Gastrocnemius medialis (tissue), 4 donors: ENCODE measurements around the gene HSPB6. TPM values are rescaled to one million over a fixed set of nuclear protein-coding genes. Genes with fewer than 3 reads are reported as not detected.
"Not testable (repeated sequence)": the region's sequence is repeated elsewhere in the genome, so short reads cannot be mapped to it uniquely, and the experiment has no call there.

Experiments
- ATAC-seq, 2 donors: fragments of 150-250 bp; one replicate each; pipeline ENCODE4 v1.9.1; 2016
- DNase-seq, 2 donors: peaks; one replicate each; pipeline ENCODE4 v3.0.0-alpha.2; 2019
- H3K27ac ChIP-seq, 4 donors: fragments of 200-600 bp; sonication (generic); 1 replicate in 1 of 4; 2 replicates in 3 of 4; pipeline ENCODE4 v1.5.1; 2016 to 2018; ENCODE audit warnings: mild to moderate bottlenecking in 2 of 4, moderate library complexity in 1 of 4
- H3K27me3 ChIP-seq, 3 donors: fragments of 200-600 bp; sonication (generic) in 2 of 3; 1 replicate in 1 of 3; 2 replicates in 2 of 3; pipeline versions ENCODE4 v1.5.1 to v1.6.0; 2016 to 2019; ENCODE audit warnings: mild to moderate bottlenecking in 1 of 3, moderate library complexity in 1 of 3
- H3K36me3 ChIP-seq, 2 donors: fragments of 200-600 bp; sonication (generic) in 1 of 2; one replicate each; pipeline ENCODE4 v1.5.1; 2017 to 2018
- H3K4me1 ChIP-seq, 2 donors: fragments of 200-600 bp; sonication (generic) in 1 of 2; one replicate each; pipeline ENCODE4 v1.5.1; 2016 to 2017; ENCODE audit warnings: mild to moderate bottlenecking in 2 of 2
- H3K4me3 ChIP-seq, 4 donors: fragments of 200-600 bp; sonication (generic) in 3 of 4; 1 replicate in 1 of 4; 2 replicates in 3 of 4; pipeline ENCODE4 v1.5.1; 2016 to 2019; ENCODE audit warnings: mild to moderate bottlenecking in 2 of 4
- H3K9me3 ChIP-seq, 3 donors: fragments of 200-600 bp; sonication (generic) in 2 of 3; 1 replicate in 1 of 3; 2 replicates in 2 of 3; pipeline ENCODE4 v1.5.1; 2016 to 2019
- CTCF ChIP-seq, 5 experiments: fragments of 450-650 bp in 3 of 5; fragments of 200-600 bp in 2 of 5; sonication (generic) in 2 of 5; IDR thresholded peaks in 4 of 5; conservative IDR thresholded peaks in 1 of 5; 1 replicate in 4 of 5; 2 replicates in 1 of 5; pipeline ENCODE4 v1.5.1; 2016 to 2019; ENCODE audit warnings: antibody characterized with exemption in 5 of 5, mild to moderate bottlenecking in 3 of 5, moderate library complexity in 3 of 5
- POLR2A ChIP-seq, 2 donors: fragments of 450-650 bp; IDR thresholded peaks; one replicate each; pipeline ENCODE4 v1.6.1; 2017; ENCODE audit warnings: antibody characterized with exemption in 2 of 2, mild to moderate bottlenecking in 2 of 2, moderate library complexity in 2 of 2
- in situ Hi-C, 4 donors: fragments of 200-750 bp; cut with MboI; loops; one replicate each; pipeline versions ENCODE4 v1.15.0 to v1.8.0; 2017; ENCODE audit warnings: low sequenced_read_pairs in 4 of 4
- intact Hi-C: fragments of 100-400 bp; cut with DNase I; formaldehyde crosslinking; loops from one replicate; pipeline ENCODE4 v1.15.1; 2023; ENCODE audit warnings: low total_unique reads
- total RNA-seq, 4 donors: library from RNA; depleted of rRNA; stranded (reverse); fragments of >200 nt; gene quantifications; one replicate each; pipeline versions ENCODE4 v1.1.0 to v1.2.3, GENCODE V29; 2016

Gene HSPB6
- total RNA-seq, 4 donors from 2014 or later = 79.8 to 241 (median 139) TPM

DNA sequence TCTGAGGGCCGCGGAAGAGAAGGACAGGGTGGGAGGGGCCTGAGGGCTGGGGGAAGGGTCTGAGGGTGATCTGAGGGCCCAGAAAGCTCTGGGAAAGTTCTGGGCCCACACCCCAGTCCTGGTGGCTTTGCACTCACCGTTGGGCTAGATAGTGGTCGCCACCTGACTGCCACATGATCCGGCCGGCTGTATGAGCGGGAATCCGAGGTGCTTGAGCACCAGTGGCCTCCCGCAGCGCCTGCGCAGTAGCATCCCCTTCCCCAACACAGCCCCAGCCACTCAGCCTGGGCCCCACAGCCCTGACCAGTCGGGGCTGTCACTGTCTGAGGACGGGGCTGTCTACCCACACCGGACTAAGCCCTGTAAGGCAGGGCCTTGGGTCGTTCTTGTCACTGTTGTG is 40.8 kb upstream of the HSPB6 start:
- intact Hi-C loops (no loop called here), in situ Hi-C loops (no loop called here)
- TF ChIP-seq POLR2A (IDR thresholded peaks at IDR 0.05) (no peak), CTCF (IDR thresholded peaks at IDR 0.05 in 4 of 5, conservative IDR thresholded peaks at IDR 0.05 in 1 of 5) (no peak)
- Histone ChIP-seq H3K9me3 (no peaks in the 10 kb centered on the region), H3K27ac (no peak overlapping the region), H3K27me3 (peaks cover 17 to 32% (median 22%) of the 10 kb centered on the region in 3 donors), H3K4me1 (no peaks in the 10 kb centered on the region), H3K4me3 (no peak overlapping the region), H3K36me3 (no peaks in the 10 kb centered on the region)
- DNase-seq (no peak), ATAC-seq (no peak)

DNA sequence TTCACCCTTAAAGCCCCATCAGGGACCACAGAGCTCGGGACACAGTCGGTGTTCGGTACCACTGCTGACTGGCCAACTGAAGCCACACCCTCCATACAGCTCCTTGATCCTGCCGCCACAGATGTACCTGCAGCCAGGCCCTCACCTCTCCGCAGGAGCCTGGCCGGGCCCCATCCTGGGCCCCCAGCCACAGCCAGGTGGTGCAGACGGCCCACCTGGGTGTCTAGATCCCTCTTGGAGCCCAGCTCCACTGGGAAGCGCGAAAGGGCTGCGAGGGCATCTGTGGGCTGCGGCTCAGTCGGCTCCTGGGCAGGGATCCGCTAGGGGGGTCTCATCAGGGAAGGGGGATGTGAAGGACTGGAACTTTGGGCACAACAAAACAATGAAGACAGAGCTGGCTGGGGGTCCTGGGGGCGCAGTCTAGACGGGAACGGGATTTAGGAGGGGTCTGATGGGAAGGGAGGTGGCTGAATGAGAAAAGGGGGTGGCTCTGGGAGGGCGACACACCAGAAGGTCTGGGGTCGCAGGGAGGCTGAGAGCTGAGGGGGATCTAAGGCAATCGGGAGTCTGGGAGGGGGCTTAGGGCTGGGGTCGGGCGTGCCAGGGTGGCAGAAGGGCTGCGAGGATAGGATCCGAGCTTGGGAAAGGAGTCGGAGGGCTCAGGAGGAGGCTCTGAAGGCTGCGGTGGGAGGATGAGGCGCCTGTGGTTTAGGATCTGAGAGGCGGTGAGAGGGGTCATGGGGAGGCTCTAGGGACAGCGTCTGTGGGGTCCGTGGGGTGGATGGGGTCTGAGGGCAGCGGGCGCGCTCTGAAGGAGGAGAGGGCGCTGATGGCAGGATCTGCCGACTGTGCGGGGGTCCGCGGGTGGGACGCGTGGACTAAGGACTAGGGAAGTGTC is 40.1 kb upstream of the HSPB6 start:
- Histone ChIP-seq H3K4me3 (no peak overlapping the region), H3K36me3 (no peaks in the 10 kb centered on the region)
- no peak for TF ChIP-seq POLR2A (IDR thresholded peaks at IDR 0.05)
- TF ChIP-seq CTCF (IDR thresholded peaks at IDR 0.05 in 4 of 5, conservative IDR thresholded peaks at IDR 0.05 in 1 of 5) = no peak

DNA sequence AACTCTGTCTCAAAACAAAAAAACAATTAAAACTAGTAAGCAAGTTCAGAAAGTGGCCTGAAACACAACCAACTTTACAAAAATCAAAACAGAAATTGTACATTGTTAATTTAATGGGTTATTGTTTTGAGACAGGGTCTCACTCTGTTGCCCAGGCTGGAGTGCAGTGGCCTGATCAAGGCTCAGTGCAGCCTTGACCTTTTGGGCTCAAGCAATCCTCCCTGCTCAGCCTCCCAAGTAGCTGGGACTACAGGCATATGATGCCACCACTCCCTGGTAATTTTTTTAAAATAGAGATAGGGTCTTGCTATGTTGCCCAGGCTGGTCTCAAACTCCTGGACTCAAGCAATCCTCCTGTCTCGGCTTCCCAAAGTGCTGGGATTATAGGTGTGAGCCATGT is 38.7 kb upstream of the HSPB6 start:
- in situ Hi-C loops, ATAC-seq: not testable (repeated sequence)
- peaks cover 17 to 32% (median 22%) of the 10 kb centered on the region in 3 donors for H3K27me3 ChIP-seq

More for the DNA sequence above, 40.1 kb upstream of the HSPB6 start:
- DNase-seq (no peak), ATAC-seq (no peak)
- H3K27ac ChIP-seq = no peak overlapping the region
- H3K9me3 ChIP-seq = no peaks in the 10 kb centered on the region
- intact Hi-C loops = no loop called here
- in situ Hi-C loops = no loop called here
- H3K4me1 ChIP-seq = no peaks in the 10 kb centered on the region
- peaks cover 17 to 32% (median 22%) of the 10 kb centered on the region in 3 donors for H3K27me3 ChIP-seq

GRCh38 chr19:35793381-35794165 is 36.7 kb upstream of the HSPB6 start:
- Histone ChIP-seq H3K27me3 (peaks cover 17 to 24% (median 22%) of the 10 kb centered on the region in 3 donors), H3K4me1 (no peaks in the 10 kb centered on the region), H3K36me3 (no peaks in the 10 kb centered on the region), H3K9me3 (no peaks in the 10 kb centered on the region), H3K27ac (no peak overlapping the region), H3K4me3 (no peak overlapping the region)
- intact Hi-C loops (no loop called here), in situ Hi-C loops (no loop called here)
- DNase-seq = no peak
- TF ChIP-seq POLR2A (IDR thresholded peaks at IDR 0.05) = no peak
- no peak for TF ChIP-seq CTCF (IDR thresholded peaks at IDR 0.05 in 4 of 5, conservative IDR thresholded peaks at IDR 0.05 in 1 of 5)
- no peak for ATAC-seq

More for the DNA sequence above, 38.7 kb upstream of the HSPB6 start:
- H3K36me3 ChIP-seq, H3K4me1 ChIP-seq, DNase-seq, H3K4me3 ChIP-seq, H3K27ac ChIP-seq, intact Hi-C loops, H3K9me3 ChIP-seq: not testable (repeated sequence)

GRCh38 chr19:35792888-35793287 is 36.1 kb upstream of the HSPB6 start:
- ATAC-seq = no peak
- Histone ChIP-seq H3K27ac (no peak overlapping the region), H3K27me3 (peaks cover 14 to 17% (median 15%) of the 10 kb centered on the region in 3 donors), H3K36me3 (no peaks in the 10 kb centered on the region), H3K4me1 (no peaks in the 10 kb centered on the region), H3K9me3 (no peaks in the 10 kb centered on the region), H3K4me3 (no peak overlapping the region)
- in situ Hi-C loops = no loop called here
- intact Hi-C loops = no loop called here
- TF ChIP-seq CTCF (IDR thresholded peaks at IDR 0.05 in 4 of 5, conservative IDR thresholded peaks at IDR 0.05 in 1 of 5) (no peak), POLR2A (IDR thresholded peaks at IDR 0.05) (no peak)
- no peak for DNase-seq
